ENCODE data around the gene CACNA2D4.

The CACNA2D4 gene

DNA sequence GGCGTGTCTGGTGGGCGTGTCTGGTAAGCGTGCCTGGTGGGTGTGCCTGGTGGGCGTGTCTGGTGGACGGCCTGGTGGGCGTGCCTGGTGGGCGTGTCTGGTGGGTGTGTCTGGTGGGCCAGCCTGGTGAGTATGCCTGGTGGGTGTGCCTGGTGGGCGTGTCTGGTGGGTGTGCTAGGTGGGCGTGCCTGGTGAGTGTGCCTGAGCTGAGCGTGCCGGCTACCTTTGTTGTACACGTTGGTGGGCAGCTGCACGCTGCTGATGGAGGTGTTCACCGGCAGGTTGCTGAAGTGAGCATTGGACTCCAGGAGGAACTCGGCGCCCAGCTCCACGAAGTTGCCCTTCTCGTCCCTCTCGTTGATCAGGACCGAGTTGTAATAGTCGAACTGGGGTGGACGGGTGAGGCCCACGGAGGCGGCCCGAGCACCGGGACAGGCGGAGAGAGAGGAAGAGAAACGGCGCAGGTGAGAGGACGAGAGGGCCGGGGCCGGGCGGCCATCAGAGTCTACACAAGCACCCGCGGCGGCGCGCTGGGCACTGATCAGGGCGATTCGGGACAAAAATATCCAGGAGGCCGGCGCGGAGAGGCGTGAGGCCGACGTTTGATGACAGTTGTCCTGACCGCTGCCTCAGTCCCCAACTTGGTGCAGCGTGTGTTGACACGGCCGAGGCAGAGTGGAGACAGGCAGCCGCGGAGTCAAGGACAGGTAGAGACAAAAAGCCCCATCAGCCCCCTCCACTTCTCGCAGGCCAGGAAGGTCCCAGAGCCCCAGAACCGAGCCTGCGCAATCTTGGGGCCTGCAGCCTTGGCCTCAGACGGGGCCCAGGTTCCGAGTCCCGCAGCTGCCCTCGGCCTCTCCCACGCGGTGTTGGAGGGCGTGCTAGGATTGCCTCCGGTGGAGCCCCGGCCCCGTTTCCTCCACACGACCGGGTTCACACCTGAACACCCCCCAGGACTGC lies 10.5 kb downstream of the CACNA2D4 start:
- H3K36me3 ChIP-seq = no peaks in the 10 kb centered on the region
- intact Hi-C loops (cut with DNase I; ENCODE audit: low total_unique reads) = no loop called here
- DNase-seq = peak in 1 of 2 donors; percentile 54
- no peaks in the 10 kb centered on the region for H3K27me3 ChIP-seq
- H3K9me3 ChIP-seq = peaks cover 0 to 22% (median 0%) of the 10 kb centered on the region in 3 donors
- peaks cover 0 to 8% (median 7%) of the 10 kb centered on the region in 4 donors for H3K4me1 ChIP-seq
- TF ChIP-seq, protein P1, sequence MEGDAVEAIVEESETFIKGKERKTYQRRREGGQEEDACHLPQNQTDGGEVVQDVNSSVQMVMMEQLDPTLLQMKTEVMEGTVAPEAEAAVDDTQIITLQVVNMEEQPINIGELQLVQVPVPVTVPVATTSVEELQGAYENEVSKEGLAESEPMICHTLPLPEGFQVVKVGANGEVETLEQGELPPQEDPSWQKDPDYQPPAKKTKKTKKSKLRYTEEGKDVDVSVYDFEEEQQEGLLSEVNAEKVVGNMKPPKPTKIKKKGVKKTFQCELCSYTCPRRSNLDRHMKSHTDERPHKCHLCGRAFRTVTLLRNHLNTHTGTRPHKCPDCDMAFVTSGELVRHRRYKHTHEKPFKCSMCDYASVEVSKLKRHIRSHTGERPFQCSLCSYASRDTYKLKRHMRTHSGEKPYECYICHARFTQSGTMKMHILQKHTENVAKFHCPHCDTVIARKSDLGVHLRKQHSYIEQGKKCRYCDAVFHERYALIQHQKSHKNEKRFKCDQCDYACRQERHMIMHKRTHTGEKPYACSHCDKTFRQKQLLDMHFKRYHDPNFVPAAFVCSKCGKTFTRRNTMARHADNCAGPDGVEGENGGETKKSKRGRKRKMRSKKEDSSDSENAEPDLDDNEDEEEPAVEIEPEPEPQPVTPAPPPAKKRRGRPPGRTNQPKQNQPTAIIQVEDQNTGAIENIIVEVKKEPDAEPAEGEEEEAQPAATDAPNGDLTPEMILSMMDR (IDR thresholded peaks at IDR 0.05) = no peak
- no peak overlapping the region for H3K27ac ChIP-seq
- H3K4me3 ChIP-seq = peak overlapping the region in 1 of 2 donors; percentile 34

DNA sequence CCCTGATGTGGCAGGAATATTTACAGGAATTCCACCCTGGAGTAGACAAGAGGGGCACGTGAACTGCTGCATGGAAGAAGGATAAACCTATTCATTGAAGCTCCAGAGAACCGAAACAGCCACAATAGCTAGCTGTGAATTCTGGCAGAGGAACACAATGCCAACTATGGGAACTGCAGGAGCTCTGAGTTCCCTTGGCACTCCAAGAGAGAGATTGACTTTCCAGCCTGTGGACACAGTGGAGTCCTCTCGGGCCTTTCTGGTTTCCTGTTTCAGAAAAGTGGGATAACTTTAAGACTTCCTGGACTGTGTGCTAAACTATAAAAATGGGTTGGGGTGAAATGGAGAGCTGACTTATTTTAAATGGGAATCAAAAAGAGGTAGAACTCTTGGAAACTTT lies 11.9 kb downstream of the CACNA2D4 start:
- peaks cover 0 to 24% (median 0%) of the 10 kb centered on the region in 3 donors for H3K9me3 ChIP-seq

DNA sequence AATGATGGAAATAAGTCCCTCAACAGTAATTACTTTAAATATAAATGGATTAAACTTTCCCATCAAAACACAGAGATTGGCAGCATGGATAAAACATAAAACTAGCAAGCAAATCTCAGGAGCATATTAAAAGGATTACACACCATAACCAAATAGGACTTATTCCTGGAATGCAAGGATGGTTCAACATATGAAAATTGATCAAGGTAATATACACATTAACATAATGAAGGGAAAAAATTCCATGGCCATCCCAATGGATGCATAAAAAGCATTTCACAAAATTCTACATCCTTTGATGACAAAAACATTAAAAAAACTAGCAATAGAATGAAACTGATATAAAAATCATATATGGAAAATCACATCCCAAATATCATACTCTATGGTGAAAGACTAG lies 13.6 kb downstream of the CACNA2D4 start:
- Histone ChIP-seq H3K27ac (no peak overlapping the region), H3K9me3 (peaks cover 0 to 24% (median 0%) of the 10 kb centered on the region in 3 donors), H3K36me3 (no peaks in the 10 kb centered on the region), H3K4me1 (peaks cover 0 to 8% (median 7%) of the 10 kb centered on the region in 4 donors), H3K27me3 (no peaks in the 10 kb centered on the region), H3K4me3 (no peak overlapping the region)
- DNase-seq = no peak
- intact Hi-C loops (cut with DNase I; ENCODE audit: low total_unique reads) = no loop called here
- TF ChIP-seq, protein P1 (IDR thresholded peaks at IDR 0.05) = no peak

More for the DNA sequence above, 11.9 kb downstream of the CACNA2D4 start:
- intact Hi-C loops (cut with DNase I; ENCODE audit: low total_unique reads) = no loop called here
- H3K4me3 ChIP-seq = no peak overlapping the region
- H3K36me3 ChIP-seq = no peaks in the 10 kb centered on the region
- no peak overlapping the region for H3K27ac ChIP-seq
- H3K27me3 ChIP-seq = no peaks in the 10 kb centered on the region
- DNase-seq = no peak
- TF ChIP-seq, protein P1 (IDR thresholded peaks at IDR 0.05) = no peak
- H3K4me1 ChIP-seq = peaks cover 0 to 8% (median 7%) of the 10 kb centered on the region in 4 donors

DNA sequence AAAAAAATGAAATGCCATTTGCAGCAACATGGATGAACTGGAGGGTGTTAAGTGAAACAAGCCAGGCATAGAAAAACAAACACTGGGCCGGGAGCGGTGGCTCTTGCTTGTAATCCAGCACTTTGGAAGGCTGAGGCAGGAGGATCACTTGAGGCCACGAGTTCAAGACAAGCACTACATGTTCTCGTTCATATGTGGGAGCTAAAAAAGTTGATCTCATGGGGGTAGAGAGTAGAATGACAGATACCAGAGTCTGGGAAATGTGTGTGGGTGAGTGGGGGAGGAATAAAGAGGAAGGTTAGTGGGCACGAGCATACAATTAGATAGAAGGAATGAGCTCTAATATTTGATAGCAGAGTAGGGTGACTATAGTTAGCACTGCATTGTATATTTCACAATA lies 21.5 kb downstream of the CACNA2D4 start:
- TF ChIP-seq, protein P1 (IDR thresholded peaks at IDR 0.05) = no peak
- H3K4me3 ChIP-seq = no peak overlapping the region
- peaks cover 0 to 10% (median 10%) of the 10 kb centered on the region in 3 donors for H3K9me3 ChIP-seq
- no peaks in the 10 kb centered on the region for H3K27me3 ChIP-seq
- H3K27ac ChIP-seq = no peak overlapping the region
- intact Hi-C loops (cut with DNase I; ENCODE audit: low total_unique reads) = no loop called here
- H3K4me1 ChIP-seq = no peaks in the 10 kb centered on the region
- no peak for DNase-seq
- H3K36me3 ChIP-seq = no peaks in the 10 kb centered on the region

DNA sequence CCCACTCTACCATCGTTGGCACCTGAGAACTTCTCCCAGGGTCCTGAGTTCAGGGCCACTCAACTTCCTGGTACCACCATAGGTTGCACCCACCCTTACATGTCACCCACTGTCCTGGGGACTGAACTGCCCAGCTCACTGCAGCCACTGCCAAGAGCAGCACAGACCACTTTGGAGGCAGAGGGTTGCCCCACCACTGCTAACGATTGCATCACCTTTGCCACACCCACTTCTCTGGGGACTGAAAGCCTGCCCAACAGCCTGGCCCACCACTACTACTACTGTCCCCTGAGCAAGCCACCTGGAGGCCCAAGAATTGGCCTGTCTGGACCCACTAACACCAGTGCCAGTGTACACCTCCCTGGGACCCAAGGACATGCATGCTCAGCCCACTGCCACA lies 27.6 kb downstream of the CACNA2D4 start:
- Histone ChIP-seq H3K4me1 (no peaks in the 10 kb centered on the region), H3K4me3 (no peak overlapping the region), H3K36me3 (no peaks in the 10 kb centered on the region), H3K9me3 (peaks cover 0 to 17% (median 14%) of the 10 kb centered on the region in 3 donors), H3K27me3 (no peaks in the 10 kb centered on the region), H3K27ac (no peak overlapping the region)
- DNase-seq = no peak
- TF ChIP-seq, protein P1 (IDR thresholded peaks at IDR 0.05) = no peak
- intact Hi-C loops (cut with DNase I; ENCODE audit: low total_unique reads) = no loop called here
